ENCODE results near the gene ROPN1.

ROPN1 gene

DNA sequence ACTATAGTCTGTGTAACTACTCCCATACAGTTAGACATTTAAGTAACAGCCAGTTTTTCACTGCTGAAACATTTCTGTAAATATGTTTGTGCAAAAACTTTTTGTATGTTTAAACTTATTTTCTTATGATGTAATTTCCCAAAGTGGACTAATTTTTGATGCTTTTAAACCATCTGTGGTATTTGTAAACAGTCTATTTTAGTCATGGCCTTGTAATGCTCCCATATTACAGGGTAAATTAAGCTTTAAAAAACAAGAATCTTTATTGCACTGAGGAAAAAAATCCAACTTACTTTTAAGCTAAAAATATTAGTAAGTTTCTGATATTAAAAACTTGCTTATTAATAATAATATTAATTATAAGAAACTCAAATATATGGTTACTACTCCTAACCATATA lies 44.4 kb downstream of the ROPN1 start:
- no peak for DNase-seq

DNA sequence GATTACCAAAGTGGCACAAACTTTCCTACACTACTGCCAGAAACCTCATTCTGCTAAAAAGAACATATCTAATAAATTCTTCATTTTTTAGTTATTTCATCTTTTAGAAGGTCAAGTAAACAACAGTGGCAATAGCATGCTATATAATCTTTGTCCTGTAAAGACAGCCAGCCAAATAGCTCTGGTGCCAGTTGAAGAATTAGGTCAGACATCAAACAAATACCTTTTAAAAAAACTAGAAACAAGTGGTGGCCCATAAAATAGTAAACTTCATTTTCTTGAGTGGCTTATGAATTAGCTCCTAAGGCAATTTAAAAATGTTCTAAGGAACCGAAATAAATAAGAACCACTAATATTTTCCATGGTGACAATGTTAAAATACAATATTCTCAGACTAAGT lies 50.4 kb downstream of the ROPN1 start:
- no peak for DNase-seq

DNA sequence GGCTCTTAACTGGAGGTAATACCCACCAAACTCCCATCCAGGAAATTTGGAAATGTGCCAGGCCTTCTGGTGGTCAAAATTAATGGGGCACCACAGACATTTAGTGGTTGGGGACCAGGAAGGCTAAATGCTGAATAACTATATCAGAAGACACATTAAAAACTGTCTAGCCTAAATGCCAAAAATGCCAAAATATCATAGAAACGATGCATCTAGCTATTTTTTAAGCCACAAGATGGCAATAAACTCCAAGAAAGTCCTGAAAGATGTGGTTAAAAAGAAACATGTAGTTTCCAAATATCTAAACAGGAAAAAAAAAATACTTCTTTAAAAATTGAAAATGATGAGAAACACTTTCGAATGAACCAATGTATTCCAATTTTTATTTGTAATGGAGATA lies 50.8 kb downstream of the ROPN1 start:
- DNase-seq, result no peak

DNA sequence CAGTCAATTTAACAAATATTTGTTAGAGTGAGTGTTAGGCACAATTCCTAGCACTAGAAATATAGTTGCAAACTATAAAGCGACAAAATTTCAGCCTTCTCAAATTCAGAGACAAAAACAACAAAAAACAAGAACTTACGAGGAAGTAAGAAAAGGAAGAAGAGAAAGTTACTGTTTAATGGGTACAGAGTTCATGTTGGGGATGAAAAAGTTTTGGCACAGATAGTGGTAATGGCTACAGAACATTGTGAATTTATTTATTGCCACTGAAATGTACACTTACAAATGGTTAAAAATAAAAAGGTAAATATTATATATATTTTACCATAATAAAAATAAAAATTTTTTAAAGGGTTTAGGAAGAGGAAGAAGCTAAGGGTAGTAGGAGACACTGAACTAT lies 52.2 kb downstream of the ROPN1 start:
- no peak for DNase-seq

DNA sequence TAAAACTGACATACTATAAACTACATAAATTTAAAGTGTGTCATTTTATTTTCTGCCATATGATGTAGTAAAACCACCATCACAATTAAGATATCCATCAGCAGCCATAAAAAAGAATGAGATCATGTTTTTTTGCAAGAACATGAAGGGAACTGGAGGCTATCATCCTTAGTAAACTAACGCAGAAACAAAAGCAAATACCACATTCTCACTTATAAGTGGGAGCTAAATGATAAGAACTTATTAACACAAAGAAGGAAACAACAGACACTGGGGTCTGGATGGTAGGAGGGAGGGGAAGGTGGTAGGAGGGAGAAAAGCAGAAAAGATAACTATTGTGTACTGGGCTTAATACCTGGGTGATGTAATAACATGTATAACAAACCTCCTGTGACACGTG lies 55.5 kb downstream of the ROPN1 start:
- no peak for DNase-seq

DNA sequence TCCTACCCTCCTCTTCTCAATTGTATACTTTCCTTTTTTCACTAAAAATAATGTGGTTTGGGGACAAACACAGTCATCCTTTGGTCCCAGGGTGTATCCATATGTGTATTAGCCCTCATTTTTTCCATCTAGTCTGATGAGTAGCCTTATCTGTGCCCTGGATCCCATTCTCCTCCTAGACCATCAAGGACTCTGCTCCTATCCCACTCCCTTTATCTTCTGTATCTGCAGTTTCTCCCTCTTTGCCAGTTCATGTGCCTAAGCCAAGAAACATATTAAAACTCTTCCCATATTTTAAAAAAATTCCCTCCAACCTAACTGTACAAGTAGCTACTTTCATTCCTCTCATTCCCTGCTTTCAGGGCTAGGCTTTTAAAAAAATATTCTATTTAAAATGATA lies 56.1 kb downstream of the ROPN1 start:
- DNase-seq, result no peak

DNA sequence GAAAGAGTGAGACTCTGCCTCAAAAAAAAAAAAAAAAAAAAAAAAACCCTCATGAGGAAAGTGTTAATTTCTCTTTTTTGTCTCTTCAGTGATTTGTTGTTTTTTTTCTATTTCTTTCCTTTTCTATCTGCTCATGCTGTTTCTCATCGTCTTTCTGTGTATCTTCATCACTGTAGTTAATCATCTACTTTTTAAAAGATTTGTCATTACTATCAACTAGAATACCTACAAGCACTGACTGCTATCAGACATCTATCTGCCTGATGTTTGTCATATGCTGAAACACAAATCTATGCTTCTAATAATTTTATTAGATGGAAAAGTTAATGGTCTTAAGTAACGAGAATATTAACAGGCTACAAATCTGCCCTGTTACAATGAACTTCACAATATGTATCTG lies 57.7 kb downstream of the ROPN1 start:
- DNase-seq, result no peak

DNA sequence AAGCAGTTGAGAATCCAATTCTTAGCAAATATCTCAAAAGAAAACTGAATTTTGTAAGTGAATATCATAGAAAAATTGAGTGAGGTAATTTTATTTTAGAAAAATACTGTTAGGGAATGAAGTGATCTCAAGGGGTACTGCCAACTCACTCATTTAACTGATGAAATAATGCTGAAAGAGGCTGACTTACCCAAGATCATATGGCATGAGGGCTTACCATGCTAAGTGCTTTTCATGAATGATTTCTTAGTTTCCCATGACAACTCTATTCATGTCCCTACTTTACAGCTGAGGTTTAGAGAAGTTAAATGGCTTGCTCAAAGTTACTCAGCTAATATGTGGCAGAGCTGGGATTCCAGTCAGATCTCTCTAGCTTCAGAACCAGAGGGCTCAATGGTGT lies 61.5 kb downstream of the ROPN1 start:
- no peak for DNase-seq

DNA sequence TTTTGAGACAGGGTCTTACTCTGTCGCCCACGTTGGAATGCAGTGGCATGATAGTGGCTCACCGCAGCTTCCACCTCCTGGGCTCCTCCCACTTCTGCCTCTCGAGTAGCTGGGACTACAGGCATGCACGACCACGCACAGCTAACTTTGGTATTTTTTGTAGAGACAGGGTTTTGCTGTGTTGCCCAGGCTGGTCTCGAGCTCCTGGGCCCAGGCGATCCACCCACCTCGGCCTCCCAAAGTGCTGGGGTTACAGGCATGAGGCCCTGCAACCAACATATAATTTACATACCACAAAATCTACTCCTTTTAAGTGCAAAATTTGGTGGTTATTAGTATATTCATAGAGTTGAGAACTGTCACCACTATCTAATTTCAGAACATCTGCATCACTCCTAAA lies 62.6 kb downstream of the ROPN1 start:
- no peak for DNase-seq

DNA sequence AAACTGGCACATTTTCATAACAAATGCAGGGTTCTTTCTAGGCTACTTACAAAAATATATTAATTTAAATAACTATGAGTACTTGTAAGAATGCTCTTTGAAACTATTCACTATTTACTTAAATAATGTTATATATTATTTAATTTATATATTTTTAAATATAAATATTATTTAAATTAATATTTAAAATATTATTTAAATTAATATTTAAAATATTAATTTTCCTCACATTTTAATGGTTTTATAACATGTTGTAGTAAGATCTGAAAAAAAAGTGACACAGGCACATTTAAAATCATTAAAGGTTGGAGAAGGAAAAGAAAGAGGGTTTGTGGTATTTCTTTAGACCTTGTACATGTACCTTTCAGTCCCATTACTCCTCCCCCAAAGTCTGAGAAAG lies 65.5 kb downstream of the ROPN1 start:
- no peak for DNase-seq

DNA sequence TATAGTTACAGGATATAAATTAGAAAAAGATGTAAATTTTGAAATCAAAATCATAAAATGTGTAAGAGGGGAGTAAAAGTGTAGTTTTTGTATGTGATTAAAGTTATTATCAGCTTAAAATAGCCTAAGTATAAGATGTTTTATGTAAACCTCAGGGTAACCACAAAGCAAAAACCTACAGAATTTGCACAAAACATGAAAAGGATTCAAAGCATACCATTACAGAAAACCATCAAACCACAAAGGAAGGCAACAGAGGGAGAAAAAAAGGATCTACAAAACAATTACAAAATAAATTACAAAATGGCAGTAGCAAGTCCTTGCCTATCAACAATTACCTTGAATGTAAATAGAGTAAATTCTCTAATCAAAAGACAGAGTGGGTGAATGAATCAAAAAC lies 71.1 kb downstream of the ROPN1 start:
- DNase-seq, result no peak

DNA sequence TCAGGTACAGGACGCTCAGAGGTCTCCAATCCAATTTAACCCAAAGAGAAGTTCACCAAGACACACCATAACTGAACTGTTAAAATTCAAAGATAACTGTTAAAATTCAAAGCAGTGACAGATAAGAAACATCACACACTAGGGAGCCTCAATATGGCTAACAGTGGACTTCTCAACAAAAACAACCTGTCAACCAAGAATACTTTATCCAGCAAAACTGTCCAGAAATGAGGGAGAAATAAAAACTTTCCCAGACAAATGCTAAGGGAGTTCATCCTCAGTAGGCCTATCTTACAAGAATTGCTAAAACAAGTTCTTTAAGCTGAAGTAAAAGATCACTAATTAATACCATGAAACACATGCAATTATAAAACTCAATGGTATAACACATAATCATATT lies 71.5 kb downstream of the ROPN1 start:
- DNase-seq, result peak; percentile 28

DNA sequence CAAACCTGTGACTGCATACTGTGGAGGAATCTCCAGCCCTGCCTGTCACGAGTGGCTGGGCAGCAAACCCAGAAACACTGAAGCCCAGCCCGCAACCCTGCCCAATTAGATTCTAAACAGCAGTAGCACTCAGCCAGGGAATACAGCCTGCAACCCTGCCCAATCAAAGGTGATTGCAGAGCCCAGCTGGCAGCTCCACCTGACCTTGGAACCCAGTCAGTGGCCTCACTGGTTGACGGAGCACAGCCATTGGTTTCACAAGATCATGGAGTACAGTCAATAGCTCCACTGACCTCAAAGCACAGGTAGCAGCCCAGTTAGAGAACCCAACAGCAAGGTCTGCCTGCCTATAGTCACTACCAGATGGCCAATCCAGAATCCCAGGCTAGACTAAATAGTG lies 72.6 kb downstream of the ROPN1 start:
- DNase-seq, result no peak

All from eye (tissue), 1 donor.